H9 (cell line): ENCODE measurements around the gene CTU2. TPM values are rescaled to one million over a fixed set of nuclear protein-coding genes. Genes with fewer than 3 reads are reported as not detected.

Experiments used
- DNase-seq: peaks from one replicate; pipeline ENCODE4 v3.0.0-alpha.2; 2017
- H2AFZ ChIP-seq: one replicate; pipeline ENCODE4 v1.6.1; 2013; ENCODE audit warnings: mild to moderate bottlenecking, low read length, control low read depth, moderate library complexity
- H2AK5ac ChIP-seq: 2 replicates; pipeline ENCODE4 v1.6.1; 2013; ENCODE audit warnings: low read length, control low read depth, mixed read lengths; ENCODE audit not compliant: insufficient read length
- H2BK120ac ChIP-seq: one replicate; pipeline ENCODE4 v1.6.1; 2013; ENCODE audit warnings: low read depth, mild to moderate bottlenecking, low read length, control low read depth, inconsistent platforms; ENCODE audit not compliant: poor library complexity, severe bottlenecking
- H2BK12ac ChIP-seq: 2 replicates; pipeline ENCODE4 v1.6.1; 2013; ENCODE audit warnings: low read length, control low read depth, mixed read lengths, low read depth; ENCODE audit not compliant: insufficient read length
- H2BK15ac ChIP-seq: 2 replicates; pipeline ENCODE4 v1.6.1; 2013; ENCODE audit warnings: low read depth, low read length, control low read depth
- H2BK20ac ChIP-seq: one replicate; pipeline ENCODE4 v1.6.1; 2013; ENCODE audit warnings: low read depth, mild to moderate bottlenecking, low read length, control low read depth, inconsistent platforms; ENCODE audit not compliant: poor library complexity, severe bottlenecking
- H2BK5ac ChIP-seq: 2 replicates; pipeline ENCODE4 v1.6.1; 2013; ENCODE audit warnings: low read length, control low read depth, mixed read lengths; ENCODE audit not compliant: insufficient read length
- H3K14ac ChIP-seq: 2 replicates; pipeline ENCODE4 v1.6.1; 2013; ENCODE audit warnings: low read length, control low read depth; ENCODE audit not compliant: insufficient read depth
- H3K18ac ChIP-seq: 2 replicates; pipeline ENCODE4 v1.6.1; 2013; ENCODE audit warnings: low read depth, mild to moderate bottlenecking, mixed read lengths, low read length, control low read depth; ENCODE audit not compliant: insufficient read length
- H3K23ac ChIP-seq: 2 replicates; pipeline ENCODE4 v1.6.1; 2013; ENCODE audit warnings: low read length, control low read depth, mixed read lengths, low read depth; ENCODE audit not compliant: insufficient read length
- H3K23me2 ChIP-seq: 2 replicates; pipeline ENCODE4 v1.6.1; 2013; ENCODE audit warnings: low read depth, mild to moderate bottlenecking, mixed read lengths, low read length, control low read depth; ENCODE audit not compliant: insufficient read length, poor library complexity, severe bottlenecking
- H3K27ac ChIP-seq: 2 replicates; pipeline ENCODE4 v1.5.1; 2013; ENCODE audit warnings: low read length, control low read depth, mixed read lengths, low read depth; ENCODE audit not compliant: insufficient read length
- H3K27me3 ChIP-seq: 2 replicates; pipeline ENCODE4 v1.6.1; 2013; ENCODE audit warnings: low read length, control low read depth, inconsistent platforms; ENCODE audit not compliant: insufficient read depth
- H3K4ac ChIP-seq: 2 replicates; pipeline ENCODE4 v1.6.1; 2013; ENCODE audit warnings: low read depth, mild to moderate bottlenecking, control low read depth, inconsistent platforms, low read length, moderate library complexity
- H3K4me1 ChIP-seq: 2 replicates; pipeline ENCODE4 v1.6.1; 2013; ENCODE audit warnings: low read length, control low read depth, inconsistent platforms; ENCODE audit not compliant: insufficient read depth
- H3K4me2 ChIP-seq: 2 replicates; pipeline ENCODE4 v1.6.1; 2013; ENCODE audit warnings: low read length, control low read depth, mixed read lengths; ENCODE audit not compliant: insufficient read length, insufficient read depth
- H3K56ac ChIP-seq: 2 replicates; pipeline ENCODE4 v1.6.1; 2013; ENCODE audit warnings: low read depth, mild to moderate bottlenecking, mixed read lengths, low read length, control low read depth; ENCODE audit not compliant: insufficient read length
- H3K79me1 ChIP-seq: 2 replicates; pipeline ENCODE4 v1.6.1; 2013; ENCODE audit warnings: low read depth, mild to moderate bottlenecking, moderate library complexity, low read length, control low read depth, inconsistent platforms; ENCODE audit not compliant: insufficient read depth, poor library complexity, severe bottlenecking
- H3K79me2 ChIP-seq: 2 replicates; pipeline ENCODE4 v1.6.1; 2013; ENCODE audit warnings: low read length, control low read depth, inconsistent platforms; ENCODE audit not compliant: insufficient read depth
- H3K9ac ChIP-seq: 2 replicates; pipeline ENCODE4 v1.6.1; 2013; ENCODE audit warnings: low read length, control low read depth, mixed read lengths; ENCODE audit not compliant: insufficient read length; ENCODE audit errors: extremely low read depth
- H3K9me3 ChIP-seq: one replicate; pipeline ENCODE4 v1.6.1; 2013; ENCODE audit warnings: low read depth, low read length, inconsistent platforms; ENCODE audit not compliant: control insufficient read depth
- H3T11ph ChIP-seq: one replicate; pipeline ENCODE4 v1.6.1; 2013; ENCODE audit warnings: mild to moderate bottlenecking, low read length, control low read depth, inconsistent platforms
- H4K20me1 ChIP-seq: one replicate; pipeline ENCODE4 v1.6.1; 2013; ENCODE audit not compliant: control insufficient read depth, insufficient read length, insufficient read depth
- H4K5ac ChIP-seq: 2 replicates; pipeline ENCODE4 v1.6.1; 2013; ENCODE audit warnings: low read depth, mild to moderate bottlenecking, mixed read lengths, low read length, control low read depth; ENCODE audit not compliant: insufficient read length
- H4K8ac ChIP-seq: replicated peaks from 2 replicates; pipeline ENCODE4 v1.6.1; 2013; ENCODE audit warnings: low read length, control low read depth, mixed read lengths, low read depth; ENCODE audit not compliant: insufficient read length
- H4K91ac ChIP-seq: 2 replicates; pipeline ENCODE4 v1.6.1; 2013; ENCODE audit warnings: low read depth, mild to moderate bottlenecking, moderate library complexity, mixed read lengths, low read length, control low read depth; ENCODE audit not compliant: insufficient read length
- H3K27ac Mint-ChIP-seq, 3 experiments: 2 replicates in 2 of 3; 3 replicates in 1 of 3; pipeline ENCODE4 v1.8.0; 2020 to 2021; ENCODE audit warnings: mixed read lengths in 3 of 3, mild to moderate bottlenecking in 1 of 3, moderate library complexity in 1 of 3
- H3K27me3 Mint-ChIP-seq: 2 replicates; pipeline ENCODE4 v1.8.0; 2021; ENCODE audit warnings: low read depth, mild to moderate bottlenecking, moderate library complexity, mixed read lengths
- H3K36me3 Mint-ChIP-seq, 3 experiments: 2 replicates in 2 of 3; 3 replicates in 1 of 3; pipeline ENCODE4 v1.8.0; 2020 to 2021; ENCODE audit warnings: low read depth in 3 of 3, mixed read lengths in 3 of 3; ENCODE audit not compliant: insufficient read depth in 1 of 3
- H3K4me1 Mint-ChIP-seq, 2 experiments: 2 replicates each; pipeline ENCODE4 v1.8.0; 2020; ENCODE audit warnings: mixed read lengths in 2 of 2
- H3K4me3 Mint-ChIP-seq, 2 experiments: 2 replicates in 1 of 2; 3 replicates in 1 of 2; pipeline ENCODE4 v1.8.0; 2020 to 2021; ENCODE audit warnings: mild to moderate bottlenecking in 2 of 2, mixed read lengths in 2 of 2, moderate library complexity in 1 of 2
- H3K9me3 Mint-ChIP-seq, 2 experiments: 2 replicates in 1 of 2; 3 replicates in 1 of 2; pipeline ENCODE4 v1.8.0; 2020; ENCODE audit warnings: mild to moderate bottlenecking in 2 of 2, mixed read lengths in 2 of 2, moderate library complexity in 1 of 2
- CTCF ChIP-seq: fragments of 200-600 bp; sonication (generic); conservative IDR thresholded peaks from 3 replicates; pipeline ENCODE4 v1.8.0; 2021; ENCODE audit warnings: antibody characterized with exemption, mild to moderate bottlenecking
- WGBS: extraction: QIAGEN DNeasy Blood & Tissue Kit; methylation state at CpG from one replicate; pipeline ENCODE4 v1.1.7; 2013; ENCODE audit warnings: missing lambda C conversion rate, low lambda C conversion rate, mixed read lengths; ENCODE audit not compliant: insufficient read length; ENCODE audit errors: extremely low coverage; 5-methylcytosine and 5-hydroxymethylcytosine counted together
- total RNA-seq: library from RNA; stranded (reverse); gene quantifications from 2 replicates; pipeline ENCODE4 v1.2.1, GENCODE V29; 2021

The CTU2 gene
- total RNA-seq, 1 experiment from 2014 or later, result 32.8 TPM

- no peaks in the 10 kb centered on the region for H3K79me2 ChIP-seq
- no peak overlapping the region for H3K4ac ChIP-seq
- H3K56ac ChIP-seq, result no peak overlapping the region
- no peak overlapping the region for H3K9ac ChIP-seq
- no peaks in the 10 kb centered on the region for H3K23me2 ChIP-seq
- peaks cover 0 to 20% of the 10 kb centered on the region in 2 experiments; a peak in 2 of 4 replicates for H3K4me1 Mint-ChIP-seq
- no peak overlapping the region for H2BK5ac ChIP-seq
- H4K5ac ChIP-seq, result no peak overlapping the region
- H4K91ac ChIP-seq, result no peak overlapping the region
- H3K9me3 Mint-ChIP-seq, result no peaks in the 10 kb centered on the region
- no peak overlapping the region for H3K4me3 Mint-ChIP-seq
- no CpG with 5 or more reads among the region's 19 CpGs for WGBS
- DNase-seq, result no peak
- H3K18ac ChIP-seq, result no peak overlapping the region
- no peak overlapping the region for H2AK5ac ChIP-seq
- H4K20me1 ChIP-seq, result no peaks in the 10 kb centered on the region
- H3K36me3 Mint-ChIP-seq, result no peaks in the 10 kb centered on the region; a peak in 1 of 7 replicates
- no peak overlapping the region for H2AFZ ChIP-seq
- H3K79me1 ChIP-seq, result no peaks in the 10 kb centered on the region
- no peak overlapping the region for H3K27ac ChIP-seq
- H3K14ac ChIP-seq, result no peak overlapping the region
- H3K27ac Mint-ChIP-seq, result no peak overlapping the region
- H4K8ac ChIP-seq, result no peak overlapping the region
- no peak overlapping the region for H2BK15ac ChIP-seq
- H2BK120ac ChIP-seq, result no peak overlapping the region
- no peak overlapping the region for H3T11ph ChIP-seq
- no peak overlapping the region for H3K23ac ChIP-seq
- no peaks in the 10 kb centered on the region for H3K9me3 ChIP-seq
- H3K4me1 ChIP-seq, result no peaks in the 10 kb centered on the region
- H3K4me2 ChIP-seq, result no peak overlapping the region
- H3K27me3 Mint-ChIP-seq, result no peaks in the 10 kb centered on the region
- H2BK20ac ChIP-seq, result no peak overlapping the region
- TF ChIP-seq CTCF, result no peak
- no peaks in the 10 kb centered on the region for H3K27me3 ChIP-seq
- no peak overlapping the region for H2BK12ac ChIP-seq
These were observed 36.7 kb downstream of the CTU2 start for GRCh38 chr16:88742896-88743605.
